Epidermal melanocyte (primary cell): ENCODE results near the gene MAP3K19.
"Not testable (repeated sequence)": the region's sequence is repeated elsewhere in the genome, so short reads cannot be mapped to it uniquely, and the experiment has no call there.

Experiments used
- DNase-seq: peaks from one replicate; pipeline ENCODE4 v3.0.0; 2011; ENCODE audit warnings: low spot score; ENCODE audit not compliant: insufficient read length

MAP3K19 gene, protein sequence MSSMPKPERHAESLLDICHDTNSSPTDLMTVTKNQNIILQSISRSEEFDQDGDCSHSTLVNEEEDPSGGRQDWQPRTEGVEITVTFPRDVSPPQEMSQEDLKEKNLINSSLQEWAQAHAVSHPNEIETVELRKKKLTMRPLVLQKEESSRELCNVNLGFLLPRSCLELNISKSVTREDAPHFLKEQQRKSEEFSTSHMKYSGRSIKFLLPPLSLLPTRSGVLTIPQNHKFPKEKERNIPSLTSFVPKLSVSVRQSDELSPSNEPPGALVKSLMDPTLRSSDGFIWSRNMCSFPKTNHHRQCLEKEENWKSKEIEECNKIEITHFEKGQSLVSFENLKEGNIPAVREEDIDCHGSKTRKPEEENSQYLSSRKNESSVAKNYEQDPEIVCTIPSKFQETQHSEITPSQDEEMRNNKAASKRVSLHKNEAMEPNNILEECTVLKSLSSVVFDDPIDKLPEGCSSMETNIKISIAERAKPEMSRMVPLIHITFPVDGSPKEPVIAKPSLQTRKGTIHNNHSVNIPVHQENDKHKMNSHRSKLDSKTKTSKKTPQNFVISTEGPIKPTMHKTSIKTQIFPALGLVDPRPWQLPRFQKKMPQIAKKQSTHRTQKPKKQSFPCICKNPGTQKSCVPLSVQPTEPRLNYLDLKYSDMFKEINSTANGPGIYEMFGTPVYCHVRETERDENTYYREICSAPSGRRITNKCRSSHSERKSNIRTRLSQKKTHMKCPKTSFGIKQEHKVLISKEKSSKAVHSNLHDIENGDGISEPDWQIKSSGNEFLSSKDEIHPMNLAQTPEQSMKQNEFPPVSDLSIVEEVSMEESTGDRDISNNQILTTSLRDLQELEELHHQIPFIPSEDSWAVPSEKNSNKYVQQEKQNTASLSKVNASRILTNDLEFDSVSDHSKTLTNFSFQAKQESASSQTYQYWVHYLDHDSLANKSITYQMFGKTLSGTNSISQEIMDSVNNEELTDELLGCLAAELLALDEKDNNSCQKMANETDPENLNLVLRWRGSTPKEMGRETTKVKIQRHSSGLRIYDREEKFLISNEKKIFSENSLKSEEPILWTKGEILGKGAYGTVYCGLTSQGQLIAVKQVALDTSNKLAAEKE (N-terminal part only)

DNA sequence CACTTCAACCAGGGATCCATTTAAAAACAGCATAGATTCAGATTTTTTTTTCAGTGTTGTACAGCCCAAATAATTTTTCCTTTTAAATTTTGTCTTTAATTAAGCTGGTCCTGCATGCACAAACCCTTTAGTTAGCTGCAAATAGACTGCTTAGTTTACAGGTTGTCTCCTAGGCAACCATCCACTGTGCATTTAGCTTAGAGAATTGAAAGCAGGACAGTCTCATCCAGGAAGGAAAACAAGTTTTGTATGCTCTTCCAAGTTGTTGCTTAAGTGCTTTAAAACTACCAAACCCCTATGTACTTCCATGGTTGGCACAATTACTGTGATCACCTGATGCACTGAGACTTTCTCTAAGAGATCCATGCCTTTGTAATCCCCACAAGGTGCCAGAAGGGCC is at the start of gene MAP3K19:
TSS of gene MAP3K19 (minus strand) at position 148 of the 400 bp plus-strand sequence. CDS start 22,800 bp downstream, outside the sequence.
- DNase-seq: no peak

DNA sequence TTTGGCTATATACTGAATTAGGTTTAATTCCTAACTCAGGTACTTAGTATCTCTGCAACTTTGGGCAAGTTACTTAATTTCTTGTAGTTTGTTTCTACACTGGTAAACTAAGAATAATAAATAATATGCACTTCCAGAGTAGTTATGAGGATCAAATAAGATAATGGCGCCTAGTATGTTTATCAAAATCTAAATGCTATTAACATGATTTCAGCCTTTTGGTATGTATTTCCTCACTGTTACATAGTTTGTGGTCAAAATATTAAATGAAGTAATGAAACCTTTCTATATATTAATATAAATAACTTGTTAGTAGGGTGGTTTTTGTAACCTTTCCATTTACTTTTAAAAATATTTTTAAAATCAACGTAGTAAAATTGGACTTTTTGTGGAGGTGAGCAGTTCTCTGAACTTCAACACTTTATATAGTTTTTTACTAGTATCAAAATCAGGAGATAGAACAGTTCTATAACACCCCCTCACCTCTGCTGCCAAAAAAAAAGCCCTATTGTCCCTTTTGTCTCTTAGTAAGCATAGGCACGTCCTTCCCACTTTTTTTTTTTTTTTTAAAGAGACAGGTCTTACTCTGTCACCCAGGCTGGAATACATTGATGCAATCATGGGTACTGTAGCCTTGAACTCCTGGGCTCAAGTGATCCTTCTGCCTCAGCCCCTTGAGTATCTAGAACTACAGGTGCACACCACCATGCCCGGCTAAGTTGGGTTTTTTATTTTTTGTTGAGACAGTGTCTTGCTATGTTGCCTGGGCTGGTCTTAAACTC is 49.6 kb upstream of the MAP3K19 start:
- no peak for DNase-seq

DNA sequence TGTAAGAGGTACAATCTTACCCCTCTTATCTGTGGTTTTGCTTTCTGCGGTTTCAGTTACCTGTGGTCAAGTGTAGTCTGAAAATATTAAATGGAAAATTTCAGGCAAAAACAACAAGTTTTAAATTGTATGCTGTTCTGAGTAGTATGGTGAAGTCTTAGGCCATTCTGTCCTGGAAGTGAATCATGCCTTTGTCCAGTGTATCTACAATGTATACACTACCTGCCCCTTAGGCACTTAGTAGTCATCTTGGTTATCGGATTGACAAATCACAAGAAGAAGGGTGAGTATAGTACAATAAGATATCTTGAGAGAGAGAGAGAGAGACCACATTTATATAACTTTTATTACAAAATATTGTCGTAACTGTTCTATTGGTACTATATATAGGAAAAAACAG is 48.3 kb upstream of the MAP3K19 start:
- DNase-seq: no peak

DNA sequence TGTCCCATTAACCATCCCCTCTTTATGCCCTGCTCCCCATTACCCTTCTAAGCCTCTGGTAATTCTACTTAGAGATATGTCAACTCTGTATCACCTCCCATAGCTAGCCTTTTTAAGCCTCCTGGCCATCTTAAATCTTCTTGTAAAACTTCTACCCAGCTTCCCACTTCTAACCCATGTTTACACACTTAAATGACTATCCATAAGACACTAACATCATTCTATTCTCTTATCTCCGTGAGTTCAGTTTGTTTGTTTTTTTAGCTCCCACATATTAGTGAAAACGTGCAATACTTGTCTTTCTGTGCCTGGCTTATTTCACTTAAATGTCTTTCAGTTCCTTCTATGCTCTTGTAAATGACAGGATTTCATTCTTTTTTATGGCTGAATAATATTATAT is 47.3 kb upstream of the MAP3K19 start:
- DNase-seq: no peak

DNA sequence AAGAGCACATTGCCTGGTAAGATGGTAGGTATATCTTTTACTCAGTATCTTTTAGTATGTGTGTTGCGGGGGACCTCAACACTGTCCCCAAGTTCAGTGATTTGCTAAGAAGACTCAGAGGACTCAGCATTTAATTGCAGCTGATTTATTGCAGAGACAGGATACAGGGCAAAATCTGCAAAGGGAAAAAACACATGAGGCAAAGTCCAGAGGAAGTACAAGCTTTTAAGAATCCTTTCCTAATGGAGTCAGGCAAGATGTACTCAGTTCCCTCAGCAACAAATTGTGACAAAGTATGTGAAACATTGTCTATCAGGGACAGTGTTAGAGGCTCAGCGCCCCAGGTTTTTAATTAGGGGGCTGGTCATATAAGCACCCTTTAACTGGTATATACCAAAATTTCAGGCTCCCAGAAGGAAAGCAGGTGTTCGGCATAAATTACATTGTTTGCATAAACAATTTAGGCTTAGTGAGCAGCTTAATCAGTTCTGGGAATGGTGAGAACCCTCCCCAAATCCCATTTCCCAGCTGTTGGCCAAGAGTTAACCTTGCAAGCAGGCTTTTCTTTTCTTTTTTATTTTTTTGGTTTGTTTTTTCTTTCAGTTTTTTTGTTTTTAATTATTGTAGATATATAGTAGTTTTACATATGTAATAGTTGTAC is 46.6 kb upstream of the MAP3K19 start:
- DNase-seq: no peak

DNA sequence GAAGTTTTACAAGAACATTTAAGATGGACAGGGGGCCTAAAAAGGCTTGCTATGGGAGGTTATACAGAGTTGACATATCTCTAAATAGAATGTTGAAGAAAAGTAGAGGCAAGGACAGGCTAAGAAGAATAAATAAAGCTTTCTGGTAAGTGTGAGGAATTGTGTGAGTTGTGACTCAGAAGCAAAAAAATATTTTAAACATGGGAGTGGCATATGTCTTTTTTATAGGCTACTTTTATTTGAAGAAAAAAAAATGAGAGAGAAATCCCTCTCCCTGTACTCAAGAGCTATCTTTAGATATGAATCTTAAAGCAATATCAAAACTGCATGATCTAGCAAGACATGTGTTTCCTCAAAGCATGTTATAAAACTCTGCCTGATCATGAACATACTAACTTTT is 45.9 kb upstream of the MAP3K19 start:
- no peak for DNase-seq

DNA sequence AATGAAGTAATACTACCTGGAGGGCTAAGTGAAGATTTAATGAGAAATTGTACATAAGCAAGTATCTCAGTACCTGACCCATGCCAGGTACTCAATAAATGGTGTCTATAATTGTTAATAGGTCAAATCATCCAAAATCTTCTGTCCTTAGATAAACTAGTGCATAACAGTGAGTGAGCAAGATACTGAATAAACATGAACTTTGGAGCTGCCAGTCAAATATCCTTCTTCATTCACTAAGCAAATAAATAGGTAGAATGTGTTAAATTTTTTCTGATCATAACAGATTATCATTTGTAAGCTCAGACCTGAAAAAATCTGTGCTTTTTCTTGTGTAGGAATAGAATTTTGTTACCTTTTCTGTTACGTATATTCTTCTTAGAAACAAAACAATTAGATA is 44.4 kb upstream of the MAP3K19 start:
- no peak for DNase-seq

DNA sequence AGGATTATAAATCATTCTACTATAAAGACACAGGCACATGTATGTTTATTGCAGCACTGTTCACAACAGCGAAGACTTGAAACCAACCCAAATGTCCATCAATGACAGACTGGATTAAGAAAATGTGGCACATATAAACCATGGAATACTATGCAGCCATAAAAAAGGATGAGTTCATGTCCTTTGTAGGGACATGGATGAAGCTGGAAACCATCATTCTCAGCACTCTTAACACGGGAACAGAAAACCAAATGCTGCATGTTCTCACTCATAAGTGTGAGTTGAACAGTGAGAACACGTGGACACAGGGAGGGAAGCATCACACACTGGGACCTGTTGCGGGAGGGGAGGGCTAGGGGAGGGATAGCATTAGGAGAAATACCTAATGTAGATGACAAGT is 42.4 kb upstream of the MAP3K19 start:
- DNase-seq: not testable (repeated sequence)

DNA sequence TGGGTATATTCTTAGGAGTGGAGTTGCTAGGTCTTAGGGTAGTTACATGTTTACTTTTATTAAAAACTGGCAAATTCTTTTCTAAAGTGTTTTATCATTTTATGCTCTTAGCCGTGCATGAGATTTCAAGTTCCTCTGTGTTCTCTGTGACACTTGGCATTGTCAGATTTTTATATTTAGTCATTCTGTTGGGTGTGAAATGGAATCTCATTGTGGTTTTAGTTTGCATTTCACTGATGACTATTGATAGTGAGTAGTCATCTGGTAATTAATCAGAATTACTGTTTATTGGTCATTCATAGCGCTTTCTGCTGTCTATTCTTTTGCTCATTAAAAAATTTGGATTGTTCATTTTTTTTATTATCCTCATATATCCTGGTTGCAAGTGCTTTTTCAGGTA is 39.0 kb upstream of the MAP3K19 start:
- no peak for DNase-seq

DNA sequence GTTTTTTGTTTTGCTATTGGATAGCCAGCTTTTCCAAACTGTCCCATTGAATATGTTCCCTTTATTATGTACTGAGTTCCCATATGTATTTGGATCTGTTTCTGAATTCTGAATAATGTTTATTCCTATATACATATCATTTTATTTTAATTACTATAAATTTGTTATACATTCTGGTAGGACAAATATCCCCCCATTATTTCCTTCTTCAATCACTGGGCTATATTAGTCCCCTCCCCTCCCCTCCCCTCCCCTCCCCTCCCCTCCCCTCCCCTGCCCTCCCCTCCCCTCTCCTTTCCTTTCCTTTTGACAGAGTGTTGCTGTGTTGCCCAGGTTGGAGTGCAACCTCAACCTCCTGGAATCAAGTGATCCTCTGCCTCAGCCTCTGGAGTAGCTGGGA is 31.2 kb upstream of the MAP3K19 start:
- DNase-seq: no peak

DNA sequence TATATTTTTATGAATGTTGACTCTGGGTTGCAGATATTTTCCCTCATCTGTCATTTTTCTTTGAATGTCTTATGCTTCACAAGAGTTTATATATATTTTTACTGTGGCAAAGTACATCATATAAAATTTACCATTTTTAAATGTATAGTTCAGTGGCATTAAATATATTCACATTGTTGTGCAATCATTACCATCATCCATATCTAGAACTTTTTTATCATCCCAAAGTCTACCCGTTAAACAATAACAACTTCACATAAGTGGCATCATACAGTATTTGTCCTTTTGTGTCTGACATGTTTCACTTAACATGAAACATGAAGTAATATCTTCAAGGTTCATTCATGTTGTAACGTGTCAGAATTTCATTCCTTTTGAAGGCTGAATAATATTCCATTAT is 29.3 kb upstream of the MAP3K19 start:
- no peak for DNase-seq

DNA sequence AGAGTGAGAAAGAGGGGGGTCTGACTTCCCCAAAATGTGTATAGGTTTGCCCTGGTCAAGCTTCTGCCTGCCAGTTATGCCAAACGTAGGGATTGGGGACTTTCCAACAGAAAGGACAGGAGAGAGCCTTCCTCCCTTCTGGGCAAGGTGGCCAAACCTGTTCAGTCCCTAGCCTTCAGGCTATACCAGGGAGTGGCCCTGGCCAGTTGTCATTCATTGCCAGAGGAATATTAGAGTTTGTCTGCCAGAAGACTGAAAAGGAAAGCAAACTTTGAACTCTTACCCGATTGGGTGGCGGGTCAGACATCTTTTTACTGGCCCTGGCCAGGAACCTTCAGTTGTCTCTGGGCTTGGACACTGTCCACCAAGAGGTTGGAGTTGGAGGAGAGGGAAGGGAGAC is 27.0 kb upstream of the MAP3K19 start:
- DNase-seq: no peak

DNA sequence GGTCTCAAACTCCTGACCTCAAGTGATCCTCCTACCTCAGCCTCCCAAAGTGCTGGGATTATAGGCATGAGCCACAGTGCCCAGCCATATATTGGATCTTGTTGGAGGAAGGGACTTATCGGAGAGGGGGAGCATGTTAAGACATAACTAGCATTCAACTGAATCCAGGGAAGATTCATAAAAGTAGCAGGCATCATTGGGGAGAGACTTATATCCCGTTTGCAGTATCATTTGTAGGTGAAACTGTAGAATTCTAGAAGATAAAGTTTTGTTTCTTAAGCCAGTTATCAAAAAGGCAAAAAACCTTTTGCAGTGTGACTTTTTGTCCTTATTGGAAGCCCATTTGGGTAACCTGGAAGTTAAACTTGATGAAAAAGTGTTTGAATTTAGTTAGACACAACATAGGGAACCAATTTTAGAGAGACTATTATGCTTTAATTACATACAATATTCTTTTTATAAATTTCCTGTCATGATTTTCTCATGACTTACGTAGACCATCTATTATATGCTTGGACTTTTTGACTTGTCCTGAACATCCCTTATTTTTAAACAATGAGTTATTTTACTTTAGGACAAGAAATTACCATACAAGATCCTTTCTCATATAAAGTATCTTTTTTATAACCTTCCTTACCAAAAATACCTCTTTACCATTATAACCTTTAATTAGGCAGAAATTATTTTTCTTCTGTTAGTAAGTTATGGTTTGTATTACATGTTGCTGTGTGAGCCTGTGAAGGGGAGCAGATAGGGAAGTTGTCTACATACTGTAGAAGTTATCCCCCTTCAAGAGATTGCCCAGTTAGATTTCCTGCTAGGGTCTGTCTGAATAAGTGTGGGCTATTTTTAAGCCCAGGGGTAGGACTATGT is 25.1 kb upstream of the MAP3K19 start:
- no peak for DNase-seq

DNA sequence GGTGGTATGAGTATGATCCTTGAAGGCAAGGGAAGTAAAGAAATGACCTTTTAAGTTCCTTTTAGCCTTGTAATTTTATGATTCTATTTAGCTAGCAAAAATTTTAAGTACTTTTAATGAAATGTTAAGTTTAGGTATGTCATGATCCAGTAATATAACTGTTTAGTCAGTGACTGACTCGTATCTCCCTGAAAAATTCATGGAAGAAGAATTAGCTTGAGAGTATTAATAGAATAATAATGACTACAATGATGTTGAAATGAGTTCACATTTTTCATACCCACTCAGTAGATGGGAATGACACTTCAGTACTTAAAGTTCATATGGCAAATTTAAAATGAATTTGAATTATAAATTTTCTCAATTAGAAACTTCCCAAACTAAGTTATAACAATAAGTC is 19.5 kb upstream of the MAP3K19 start:
- no peak for DNase-seq

DNA sequence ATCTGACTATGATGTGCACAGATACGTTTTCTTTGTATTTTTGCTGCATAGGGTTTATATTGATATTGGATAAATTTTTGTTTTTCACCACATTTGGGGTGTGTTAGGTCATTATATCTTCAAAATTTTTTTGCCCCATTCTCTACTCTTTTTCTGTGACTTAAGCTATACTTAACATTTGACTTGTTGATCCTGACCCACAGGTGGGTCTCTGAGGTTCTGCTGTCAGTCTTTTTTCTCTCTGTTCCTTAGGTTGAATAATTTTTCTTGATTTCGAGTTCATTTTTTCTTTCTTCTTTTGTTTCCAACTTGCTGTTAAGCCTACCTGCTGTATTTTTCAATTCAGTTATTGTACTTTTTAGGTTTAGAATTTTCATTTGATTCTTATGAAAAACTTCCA is 16.9 kb upstream of the MAP3K19 start:
- no peak for DNase-seq

DNA sequence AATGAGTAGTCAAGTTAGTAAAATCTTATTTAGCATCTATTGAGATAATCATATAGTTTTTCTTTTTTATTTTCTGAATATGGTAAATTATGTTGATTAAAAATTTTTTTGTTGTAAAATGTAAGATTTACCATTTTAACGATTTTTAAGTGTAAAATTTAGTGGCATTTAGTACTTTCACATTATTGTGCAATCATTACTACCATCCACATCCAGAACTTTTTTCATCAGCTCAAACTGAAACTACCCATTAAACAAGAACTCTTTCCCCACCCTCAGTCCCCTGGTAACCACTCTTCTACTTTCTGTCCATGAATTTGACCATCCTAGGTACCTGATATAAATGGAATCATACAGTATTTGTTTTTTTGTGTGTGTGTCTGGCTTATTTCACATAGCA is 16.0 kb upstream of the MAP3K19 start:
- DNase-seq: no peak

DNA sequence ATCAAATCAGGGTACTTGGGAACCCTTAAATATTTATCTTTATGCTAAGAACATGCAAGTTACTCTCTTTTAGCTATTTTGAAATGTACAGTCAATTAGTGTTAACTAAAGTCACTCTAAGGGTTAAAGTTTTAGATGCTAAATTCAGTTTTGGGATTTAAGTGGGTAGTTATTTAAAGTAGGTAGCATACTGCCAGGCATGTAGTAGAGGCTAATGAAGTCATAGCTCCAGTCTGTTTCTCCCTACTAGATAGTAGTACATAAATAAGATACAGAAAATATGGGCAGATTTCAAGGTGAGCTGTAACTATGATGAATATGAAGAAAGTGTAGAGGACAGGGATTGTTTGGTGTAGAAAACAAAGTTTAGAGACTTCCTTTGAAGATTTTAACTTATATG is 12.3 kb upstream of the MAP3K19 start:
- no peak for DNase-seq

DNA sequence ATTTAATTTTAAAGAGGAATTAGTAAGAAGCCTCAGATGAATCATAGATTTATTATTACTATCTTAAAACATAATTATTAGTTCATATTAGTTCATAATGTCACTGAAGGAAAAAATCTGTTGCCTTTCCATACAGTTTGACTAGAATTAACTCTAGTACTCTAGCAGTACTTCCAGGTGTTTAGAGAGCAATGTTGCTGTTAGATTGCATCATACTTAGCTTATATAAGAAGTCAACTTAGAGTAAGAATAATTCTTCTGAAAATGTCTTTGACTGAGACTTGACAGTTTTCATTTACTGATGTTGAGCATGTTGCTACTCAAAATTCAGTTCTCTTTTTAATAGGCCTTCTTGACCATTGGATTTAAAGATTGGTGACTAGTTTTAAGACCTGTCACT is 9.5 kb upstream of the MAP3K19 start:
- no peak for DNase-seq

DNA sequence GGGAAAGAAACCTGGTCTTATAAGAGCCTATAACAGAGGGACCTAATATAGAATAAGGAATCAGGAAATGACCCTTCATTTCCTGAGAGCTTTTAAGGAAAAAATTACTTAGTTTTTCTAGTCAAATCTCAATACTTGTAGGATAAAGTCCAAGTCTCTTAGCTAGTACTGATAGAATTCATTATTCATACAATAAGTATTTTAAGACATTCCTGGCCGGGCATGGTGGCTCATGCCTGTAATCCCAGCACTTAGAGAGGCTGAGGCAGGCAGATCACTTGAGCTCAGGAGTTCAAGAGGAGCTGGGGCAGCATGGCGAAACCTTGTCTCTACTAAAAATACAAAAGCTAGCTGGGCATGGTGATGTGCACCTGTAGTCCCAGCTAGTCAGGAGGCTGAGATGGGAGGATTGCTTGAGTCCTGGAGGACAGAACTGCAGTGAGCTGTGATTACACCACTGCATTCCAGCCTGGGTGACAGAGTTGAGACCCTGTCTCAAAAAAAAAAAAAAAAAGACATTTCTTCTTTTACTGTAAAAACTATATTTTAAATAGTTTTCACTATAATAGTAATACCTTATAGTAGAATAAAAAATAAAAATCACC is 8.0 kb upstream of the MAP3K19 start:
- DNase-seq: no peak
